Trophoblast cell (in vitro differentiated cells and primary cell): Measurements from ENCODE around the gene SEMA3C.

Experiments used
- DNase-seq, 2 donors: peaks; one replicate each; pipeline ENCODE4 v3.0.0-alpha.2; 2016
- H2AFZ ChIP-seq: 2 replicates; pipeline ENCODE4 v1.6.1; 2013; ENCODE audit warnings: low read length, moderate library complexity, mild to moderate bottlenecking; ENCODE audit not compliant: insufficient read depth, poor library complexity
- H2AK5ac ChIP-seq: 2 replicates; pipeline ENCODE4 v1.6.1; 2013; ENCODE audit warnings: mild to moderate bottlenecking, low read length
- H2BK120ac ChIP-seq: 2 replicates; pipeline ENCODE4 v1.6.1; 2013; ENCODE audit warnings: low read length, mild to moderate bottlenecking, moderate library complexity; ENCODE audit not compliant: insufficient read depth, poor library complexity
- H2BK12ac ChIP-seq: 2 replicates; pipeline ENCODE4 v1.6.1; 2013; ENCODE audit warnings: mild to moderate bottlenecking, low read length, moderate library complexity
- H2BK5ac ChIP-seq: 2 replicates; pipeline ENCODE4 v1.6.1; 2013; ENCODE audit warnings: low read length, low read depth, moderate library complexity, mild to moderate bottlenecking; ENCODE audit not compliant: poor library complexity
- H3K14ac ChIP-seq: 2 replicates; pipeline ENCODE4 v1.6.1; 2013; ENCODE audit warnings: mild to moderate bottlenecking, low read length
- H3K18ac ChIP-seq: 2 replicates; pipeline ENCODE4 v1.6.1; 2013; ENCODE audit warnings: mild to moderate bottlenecking, low read length
- H3K23ac ChIP-seq: 2 replicates; pipeline ENCODE4 v1.6.1; 2013; ENCODE audit warnings: low read length
- H3K27ac ChIP-seq: 2 replicates; pipeline ENCODE4 v1.5.1; 2013; ENCODE audit warnings: low read depth, mild to moderate bottlenecking, inconsistent platforms, low read length, moderate library complexity
- H3K27me3 ChIP-seq: 2 replicates; pipeline ENCODE4 v1.6.1; 2013; ENCODE audit warnings: inconsistent platforms, mild to moderate bottlenecking, low read length, moderate library complexity; ENCODE audit not compliant: insufficient read depth
- H3K36me3 ChIP-seq, 2 experiments: 1 replicate in 1 of 2; 2 replicates in 1 of 2; pipeline ENCODE4 v1.6.1; 2013; ENCODE audit warnings: low read length in 2 of 2, mild to moderate bottlenecking in 2 of 2, moderate library complexity in 1 of 2; ENCODE audit not compliant: insufficient read depth in 2 of 2, control insufficient read depth in 1 of 2
- H3K4ac ChIP-seq: 2 replicates; pipeline ENCODE4 v1.6.1; 2013; ENCODE audit warnings: low read depth, mild to moderate bottlenecking, low read length, moderate library complexity
- H3K4me1 ChIP-seq, 2 experiments: 1 replicate in 1 of 2; 2 replicates in 1 of 2; pipeline ENCODE4 v1.6.1; 2013; ENCODE audit warnings: low read length in 2 of 2, mild to moderate bottlenecking in 2 of 2, moderate library complexity in 1 of 2; ENCODE audit not compliant: insufficient read depth in 2 of 2, control insufficient read depth in 1 of 2
- H3K4me2 ChIP-seq: 2 replicates; pipeline ENCODE4 v1.6.1; 2013; ENCODE audit warnings: inconsistent platforms, mild to moderate bottlenecking, low read length, moderate library complexity
- H3K4me3 ChIP-seq: 2 replicates; pipeline ENCODE4 v1.5.1; 2013; ENCODE audit warnings: mild to moderate bottlenecking, low read depth, low read length, inconsistent platforms
- H3K79me1 ChIP-seq: one replicate; pipeline ENCODE4 v1.6.1; 2013; ENCODE audit warnings: low read length
- H3K79me2 ChIP-seq: 2 replicates; pipeline ENCODE4 v1.6.1; 2013; ENCODE audit warnings: low read length, mild to moderate bottlenecking; ENCODE audit not compliant: control insufficient read depth, insufficient read depth, poor library complexity
- H3K9ac ChIP-seq: 2 replicates; pipeline ENCODE4 v1.6.1; 2013; ENCODE audit warnings: mild to moderate bottlenecking, low read length
- H3K9me3 ChIP-seq: 2 replicates; pipeline ENCODE4 v1.6.1; 2013; ENCODE audit warnings: low read depth, mild to moderate bottlenecking, control low read depth, inconsistent platforms, low read length; ENCODE audit not compliant: insufficient read depth
- H4K12ac ChIP-seq: 2 replicates; pipeline ENCODE4 v1.6.1; 2013; ENCODE audit warnings: low read depth, mild to moderate bottlenecking, low read length, moderate library complexity
- H4K8ac ChIP-seq: 2 replicates; pipeline ENCODE4 v1.6.1; 2013; ENCODE audit warnings: low read depth, mild to moderate bottlenecking, low read length, moderate library complexity
- H4K91ac ChIP-seq: one replicate; pipeline ENCODE4 v1.6.1; 2013; ENCODE audit warnings: low read depth, mild to moderate bottlenecking, low read length, moderate library complexity
- WGBS: extraction: QIAGEN DNeasy Blood & Tissue Kit; methylation state at CpG from one replicate; pipeline ENCODE4 v1.1.7; 2013; ENCODE audit warnings: missing lambda C conversion rate; ENCODE audit not compliant: insufficient read length, insufficient coverage; ENCODE audit errors: extremely low coverage; 5-methylcytosine and 5-hydroxymethylcytosine counted together

SEMA3C gene

DNA sequence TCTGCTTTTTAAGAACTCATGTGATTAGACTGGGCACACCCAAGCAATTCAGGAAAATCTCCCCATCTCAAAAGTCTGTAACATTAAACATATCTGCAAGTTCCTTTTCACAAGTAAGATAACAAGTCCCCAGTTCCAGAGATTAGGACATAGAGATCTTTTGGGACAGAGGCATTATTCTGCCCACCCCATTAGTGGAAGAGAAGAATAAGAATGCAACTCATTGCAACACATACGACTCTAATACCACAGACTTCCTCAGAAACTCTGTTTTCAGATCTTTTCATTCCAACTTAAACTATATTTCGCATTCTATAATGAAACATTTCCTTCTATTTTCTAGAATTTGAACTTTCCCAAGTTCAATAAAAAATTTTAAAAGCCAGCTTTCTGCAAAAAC is 137.7 kb downstream of the SEMA3C start:
- no peaks in the 10 kb centered on the region for H3K79me2 ChIP-seq
- no peak overlapping the region for H4K91ac ChIP-seq
- H3K27me3 ChIP-seq: no peaks in the 10 kb centered on the region
- no peak overlapping the region for H3K9ac ChIP-seq
- H4K8ac ChIP-seq: no peak overlapping the region
- H2AK5ac ChIP-seq: no peak overlapping the region
- H3K23ac ChIP-seq: no peak overlapping the region
- no peak overlapping the region for H3K4me2 ChIP-seq
- no peaks in the 10 kb centered on the region for H3K4me1 ChIP-seq
- H3K9me3 ChIP-seq: no peaks in the 10 kb centered on the region
- H2BK12ac ChIP-seq: no peak overlapping the region
- no peak for DNase-seq
- H3K36me3 ChIP-seq: peaks cover 3% of the 10 kb centered on the region in 2 experiments
- H2BK5ac ChIP-seq: no peak overlapping the region
- H3K18ac ChIP-seq: no peak overlapping the region
- H4K12ac ChIP-seq: no peak overlapping the region
- H3K79me1 ChIP-seq: no peaks in the 10 kb centered on the region
- no peak overlapping the region for H3K14ac ChIP-seq
- H3K4ac ChIP-seq: no peak overlapping the region
- WGBS: 100% methylated on average over 1 of the region's 2 CpGs
- no peak overlapping the region for H2BK120ac ChIP-seq
- H2AFZ ChIP-seq: no peak overlapping the region
- H3K27ac ChIP-seq: no peak overlapping the region
- no peak overlapping the region for H3K4me3 ChIP-seq

DNA sequence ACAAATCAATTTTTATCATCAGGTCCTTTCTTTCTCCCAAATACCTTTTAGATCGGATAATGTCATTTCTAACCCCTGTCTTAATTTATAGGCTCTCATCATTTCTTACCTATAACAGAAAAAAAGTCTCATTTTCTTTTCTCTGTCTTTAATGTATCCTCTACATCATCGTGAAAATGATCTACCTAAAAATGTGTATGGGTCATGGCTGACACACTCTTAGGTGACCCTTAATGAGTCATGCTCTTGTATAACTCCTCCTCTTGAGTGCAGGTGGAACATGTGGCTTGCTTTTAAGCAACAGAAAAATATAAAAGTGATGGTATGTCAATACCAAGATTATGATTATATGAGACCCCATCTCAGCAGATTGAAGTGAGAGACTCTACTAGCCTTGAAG is 139.4 kb downstream of the SEMA3C start:
- Histone ChIP-seq H3K4me1 (no peaks in the 10 kb centered on the region), H3K36me3 (no peaks in the 10 kb centered on the region), H2AFZ (no peak overlapping the region), H3K18ac (no peak overlapping the region), H4K12ac (no peak overlapping the region), H3K4me2 (no peak overlapping the region), H3K14ac (no peak overlapping the region), H3K27ac (no peak overlapping the region), H4K8ac (no peak overlapping the region), H2BK120ac (no peak overlapping the region), H3K23ac (no peak overlapping the region), H2BK12ac (no peak overlapping the region), H3K9ac (no peak overlapping the region), H3K79me1 (no peaks in the 10 kb centered on the region), H3K27me3 (no peaks in the 10 kb centered on the region), H3K4me3 (no peak overlapping the region), H3K79me2 (no peaks in the 10 kb centered on the region), H2AK5ac (no peak overlapping the region), H3K4ac (no peak overlapping the region), H2BK5ac (no peak overlapping the region), H4K91ac (no peak overlapping the region), H3K9me3 (no peaks in the 10 kb centered on the region)
- no peak for DNase-seq
- WGBS: no CpG with 5 or more reads among the region's 2 CpGs

DNA sequence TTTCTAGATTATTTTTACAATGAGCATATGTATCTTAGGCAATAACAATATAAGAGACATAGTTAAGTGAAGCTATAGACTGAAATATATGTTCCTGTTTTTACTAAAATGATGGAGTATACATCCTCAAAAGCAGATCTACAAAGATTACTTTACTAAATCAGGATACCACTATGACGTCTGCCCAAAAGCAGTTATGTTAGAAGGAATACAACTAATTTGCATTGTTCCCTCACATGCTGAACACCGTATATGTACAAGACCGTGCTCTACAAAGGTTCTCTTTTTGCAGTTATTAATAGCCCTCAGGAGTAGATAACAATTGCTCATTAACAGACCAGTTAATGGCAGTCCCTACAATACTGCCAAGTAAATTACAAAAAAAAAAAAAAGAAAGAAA is 143.0 kb downstream of the SEMA3C start:
- Histone ChIP-seq H3K14ac (no peak overlapping the region), H3K36me3 (no peaks in the 10 kb centered on the region), H2AK5ac (no peak overlapping the region), H3K4ac (no peak overlapping the region), H3K9me3 (no peaks in the 10 kb centered on the region), H3K4me2 (no peak overlapping the region), H3K18ac (no peak overlapping the region), H3K4me1 (no peaks in the 10 kb centered on the region), H2BK12ac (no peak overlapping the region), H4K12ac (no peak overlapping the region), H3K4me3 (no peak overlapping the region), H2BK5ac (no peak overlapping the region), H2BK120ac (no peak overlapping the region), H3K79me1 (no peaks in the 10 kb centered on the region), H3K9ac (no peak overlapping the region), H3K27ac (no peak overlapping the region), H3K23ac (no peak overlapping the region), H4K91ac (no peak overlapping the region), H3K27me3 (no peaks in the 10 kb centered on the region), H3K79me2 (no peaks in the 10 kb centered on the region), H2AFZ (no peak overlapping the region), H4K8ac (no peak overlapping the region)
- no peak for DNase-seq
- no CpG with 5 or more reads among the region's 3 CpGs for WGBS

DNA sequence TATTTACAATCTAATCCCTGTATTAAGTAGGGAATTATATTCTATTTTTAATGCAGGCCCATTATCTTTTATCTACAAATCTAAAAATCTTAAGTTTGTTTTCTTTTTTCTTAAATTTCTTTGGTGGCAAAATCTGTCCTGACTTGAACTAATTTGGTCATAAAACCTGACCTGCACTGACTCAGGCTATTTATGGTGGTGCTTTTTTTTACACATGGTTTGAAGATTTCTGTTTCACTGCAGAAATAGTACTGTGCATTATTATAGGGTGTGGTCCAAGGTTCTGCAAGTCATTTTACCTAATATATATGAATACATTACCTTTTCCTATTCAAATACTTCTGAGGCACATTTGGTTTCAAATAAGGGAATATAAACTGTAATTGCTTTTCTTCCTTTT is 143.4 kb downstream of the SEMA3C start:
- Histone ChIP-seq H3K23ac (no peak overlapping the region), H2BK5ac (no peak overlapping the region), H4K12ac (no peak overlapping the region), H2BK12ac (no peak overlapping the region), H3K79me2 (no peaks in the 10 kb centered on the region), H3K4me3 (no peak overlapping the region), H3K4me2 (no peak overlapping the region), H3K27ac (no peak overlapping the region), H4K91ac (no peak overlapping the region), H3K14ac (no peak overlapping the region), H3K4me1 (no peaks in the 10 kb centered on the region), H2AFZ (no peak overlapping the region), H3K4ac (no peak overlapping the region), H3K36me3 (no peaks in the 10 kb centered on the region), H4K8ac (no peak overlapping the region), H2BK120ac (no peak overlapping the region), H3K18ac (no peak overlapping the region), H3K9ac (no peak overlapping the region), H3K79me1 (no peaks in the 10 kb centered on the region), H3K9me3 (no peaks in the 10 kb centered on the region), H2AK5ac (no peak overlapping the region), H3K27me3 (no peaks in the 10 kb centered on the region)
- no peak for DNase-seq

DNA sequence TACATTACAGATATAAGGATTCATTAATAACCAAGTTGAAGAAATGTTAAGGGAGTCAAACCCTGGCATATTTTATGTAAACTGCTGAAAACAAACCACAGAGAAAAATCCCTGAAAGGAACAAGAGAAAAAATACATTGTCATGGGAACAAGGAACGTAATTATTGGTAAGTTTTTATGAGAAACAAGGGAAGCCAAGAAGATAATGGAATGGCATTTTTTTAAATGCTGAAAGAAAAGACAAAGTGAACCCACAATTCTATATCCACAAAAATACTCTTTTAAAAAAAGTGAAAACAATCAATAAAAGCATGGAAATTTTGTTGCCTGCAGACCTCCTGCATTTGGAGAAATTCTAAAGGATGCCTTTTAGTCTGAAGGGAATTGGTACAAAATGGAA is 144.0 kb downstream of the SEMA3C start:
- H4K91ac ChIP-seq: no peak overlapping the region
- H3K4me2 ChIP-seq: no peak overlapping the region
- no peak overlapping the region for H2BK120ac ChIP-seq
- no peaks in the 10 kb centered on the region for H3K4me1 ChIP-seq
- no peak overlapping the region for H2AFZ ChIP-seq
- no peak overlapping the region for H2BK5ac ChIP-seq
- no peak overlapping the region for H3K18ac ChIP-seq
- no peak overlapping the region for H4K8ac ChIP-seq
- H3K27ac ChIP-seq: no peak overlapping the region
- H4K12ac ChIP-seq: no peak overlapping the region
- no peaks in the 10 kb centered on the region for H3K79me1 ChIP-seq
- no CpG with 5 or more reads among the region's 1 CpG for WGBS
- no peak overlapping the region for H3K9ac ChIP-seq
- no peaks in the 10 kb centered on the region for H3K79me2 ChIP-seq
- H3K36me3 ChIP-seq: no peaks in the 10 kb centered on the region
- no peak overlapping the region for H3K4ac ChIP-seq
- no peak overlapping the region for H3K23ac ChIP-seq
- H2AK5ac ChIP-seq: no peak overlapping the region
- DNase-seq: no peak
- no peaks in the 10 kb centered on the region for H3K9me3 ChIP-seq
- H2BK12ac ChIP-seq: no peak overlapping the region
- no peak overlapping the region for H3K4me3 ChIP-seq
- no peaks in the 10 kb centered on the region for H3K27me3 ChIP-seq
- no peak overlapping the region for H3K14ac ChIP-seq
